Measurements from ENCODE around the gene PANX2.

Gene PANX2

GRCh38 chr22:50180727-50181521 lies 10.4 kb downstream of the PANX2 start:
- Mint-ChIP-seq H3K4me3 (no peak overlapping the region), H3K27me3 (ENCODE audit: low read depth) (peaks cover 2% of the 10 kb centered on the region), H3K9me3 (no peaks in the 10 kb centered on the region), H3K4me1 (ENCODE audit: low read depth) (peaks cover 9% of the 10 kb centered on the region), H3K27ac (no peak overlapping the region), H3K36me3 (ENCODE audit: low read depth) (no peaks in the 10 kb centered on the region)
- DNase-seq (ENCODE audit: low spot score), result no peak

- Mint-ChIP-seq H3K36me3 (ENCODE audit: low read depth) (peaks cover 4% of the 10 kb centered on the region), H3K27me3 (ENCODE audit: low read depth) (peaks cover 2% of the 10 kb centered on the region), H3K9me3 (no peaks in the 10 kb centered on the region), H3K4me1 (ENCODE audit: low read depth) (peaks cover 11% of the 10 kb centered on the region), H3K27ac (no peak overlapping the region), H3K4me3 (no peak overlapping the region)
- DNase-seq (ENCODE audit: low spot score), result no peak
Observed at GRCh38 chr22:50182176-50183081, 11.9 kb downstream of the PANX2 start.

GRCh38 chr22:50183141-50183971 lies 12.8 kb downstream of the PANX2 start:
- H3K4me1 Mint-ChIP-seq (ENCODE audit: low read depth), result peaks cover 14% of the 10 kb centered on the region
- DNase-seq (ENCODE audit: low spot score), result no peak
- H3K4me3 Mint-ChIP-seq, result peak overlapping the region; percentile 32
- H3K27ac Mint-ChIP-seq, result no peak overlapping the region
- H3K27me3 Mint-ChIP-seq (ENCODE audit: low read depth), result peaks cover 2% of the 10 kb centered on the region
- no peaks in the 10 kb centered on the region for H3K9me3 Mint-ChIP-seq
- peaks cover 5% of the 10 kb centered on the region for H3K36me3 Mint-ChIP-seq (ENCODE audit: low read depth)

- DNase-seq (ENCODE audit: low spot score), result no peak
- H3K27me3 Mint-ChIP-seq (ENCODE audit: low read depth), result peaks cover 2% of the 10 kb centered on the region
- no peaks in the 10 kb centered on the region for H3K9me3 Mint-ChIP-seq
- peaks cover 18% of the 10 kb centered on the region for H3K4me1 Mint-ChIP-seq (ENCODE audit: low read depth)
- peaks cover 5% of the 10 kb centered on the region for H3K36me3 Mint-ChIP-seq (ENCODE audit: low read depth)
- peak overlapping the region; percentile 64 for H3K4me3 Mint-ChIP-seq
- H3K27ac Mint-ChIP-seq, result no peak overlapping the region
Observed at GRCh38 chr22:50184004-50184901, 13.7 kb downstream of the PANX2 start.

- Mint-ChIP-seq H3K27ac (no peak overlapping the region), H3K4me3 (no peak overlapping the region)
- no peak for DNase-seq (ENCODE audit: low spot score)
Observed at GRCh38 chr22:50184902-50185374, 14.4 kb downstream of the PANX2 start.

GRCh38 chr22:50185375-50186087 lies 15.0 kb downstream of the PANX2 start, which contains the start of gene TRABD:
Gene TRABD (plus strand): TSS chr22:50185913. CDS start chr22:50193061, 7,148 bp downstream.
- Mint-ChIP-seq H3K27me3 (ENCODE audit: low read depth) (peaks cover 2% of the 10 kb centered on the region), H3K4me3 (peak within 1 kb of the TSS; percentile 95), H3K36me3 (ENCODE audit: low read depth) (peaks cover 5% of the 10 kb centered on the region), H3K9me3 (no peaks in the 10 kb centered on the region), H3K4me1 (ENCODE audit: low read depth) (peaks cover 25% of the 10 kb centered on the region), H3K27ac (peak within 1 kb of the TSS; percentile 92)
- DNase-seq (ENCODE audit: low spot score), result peak; percentile 87

More at GRCh38 chr22:50184902-50185374, 14.4 kb downstream of the PANX2 start:
- Mint-ChIP-seq H3K36me3 (ENCODE audit: low read depth) (peaks cover 5% of the 10 kb centered on the region), H3K27me3 (ENCODE audit: low read depth) (peaks cover 2% of the 10 kb centered on the region), H3K4me1 (ENCODE audit: low read depth) (peaks cover 23% of the 10 kb centered on the region), H3K9me3 (no peaks in the 10 kb centered on the region)

GRCh38 chr22:50186181-50186714 lies 15.7 kb downstream of the PANX2 start:
- H3K4me1 Mint-ChIP-seq (ENCODE audit: low read depth), result peaks cover 26% of the 10 kb centered on the region
- peak overlapping the region; percentile 95 for H3K4me3 Mint-ChIP-seq
- no peak for DNase-seq (ENCODE audit: low spot score)
- H3K9me3 Mint-ChIP-seq, result no peaks in the 10 kb centered on the region
- peak overlapping the region; percentile 92 for H3K27ac Mint-ChIP-seq
- H3K36me3 Mint-ChIP-seq (ENCODE audit: low read depth), result peaks cover 7% of the 10 kb centered on the region
- H3K27me3 Mint-ChIP-seq (ENCODE audit: low read depth), result peaks cover 2% of the 10 kb centered on the region

- Mint-ChIP-seq H3K36me3 (ENCODE audit: low read depth) (peaks cover 11% of the 10 kb centered on the region), H3K9me3 (no peaks in the 10 kb centered on the region), H3K4me3 (peak overlapping the region; percentile 95), H3K27me3 (ENCODE audit: low read depth) (peaks cover 2% of the 10 kb centered on the region), H3K27ac (peak overlapping the region; percentile 92), H3K4me1 (ENCODE audit: low read depth) (peaks cover 32% of the 10 kb centered on the region)
- DNase-seq (ENCODE audit: low spot score), result no peak
Observed at GRCh38 chr22:50186761-50187523, 16.4 kb downstream of the PANX2 start.

- no peaks in the 10 kb centered on the region for H3K9me3 Mint-ChIP-seq
- peaks cover 2% of the 10 kb centered on the region for H3K27me3 Mint-ChIP-seq (ENCODE audit: low read depth)
- H3K4me3 Mint-ChIP-seq, result peak overlapping the region; percentile 42
- H3K36me3 Mint-ChIP-seq (ENCODE audit: low read depth), result peaks cover 17% of the 10 kb centered on the region
- DNase-seq (ENCODE audit: low spot score), result no peak
- H3K27ac Mint-ChIP-seq, result peak overlapping the region; percentile 10
- peaks cover 38% of the 10 kb centered on the region for H3K4me1 Mint-ChIP-seq (ENCODE audit: low read depth)
Observed at GRCh38 chr22:50188356-50188755, 17.8 kb downstream of the PANX2 start.

GRCh38 chr22:50189184-50189848 lies 18.8 kb downstream of the PANX2 start:
- peaks cover 2% of the 10 kb centered on the region for H3K27me3 Mint-ChIP-seq (ENCODE audit: low read depth)
- peaks cover 36% of the 10 kb centered on the region for H3K4me1 Mint-ChIP-seq (ENCODE audit: low read depth)

GRCh38 chr22:50189849-50190181 lies 19.3 kb downstream of the PANX2 start:
- H3K36me3 Mint-ChIP-seq (ENCODE audit: low read depth), result peaks cover 17% of the 10 kb centered on the region
- no peaks in the 10 kb centered on the region for H3K27me3 Mint-ChIP-seq (ENCODE audit: low read depth)
- peaks cover 33% of the 10 kb centered on the region for H3K4me1 Mint-ChIP-seq (ENCODE audit: low read depth)
- peak overlapping the region; percentile 97 for H3K4me3 Mint-ChIP-seq
- no peak for DNase-seq (ENCODE audit: low spot score)
- peak overlapping the region; percentile 100 for H3K27ac Mint-ChIP-seq
- H3K9me3 Mint-ChIP-seq, result no peaks in the 10 kb centered on the region

More at GRCh38 chr22:50189184-50189848, 18.8 kb downstream of the PANX2 start:
- DNase-seq (ENCODE audit: low spot score), result no peak
- Mint-ChIP-seq H3K9me3 (no peaks in the 10 kb centered on the region), H3K36me3 (ENCODE audit: low read depth) (peaks cover 17% of the 10 kb centered on the region), H3K27ac (peak overlapping the region; percentile 100), H3K4me3 (peak overlapping the region; percentile 97)
